HG03095 (cell line): Measurements from ENCODE around the gene SPDYE4.

Experiments used
- ATAC-seq: cut with Tn5 transposase; IDR thresholded peaks from one replicate; pipeline ENCODE4 v1.9.1; 2021; ENCODE audit warnings: moderate library complexity; ENCODE audit not compliant: unreplicated experiment

The SPDYE4 gene

GRCh38 chr17:8785547-8786413 is 27.4 kb upstream of the SPDYE4 start:
- no peak for ATAC-seq

- no peak for ATAC-seq
These were observed 23.8 kb upstream of the SPDYE4 start for GRCh38 chr17:8782176-8782575.

DNA sequence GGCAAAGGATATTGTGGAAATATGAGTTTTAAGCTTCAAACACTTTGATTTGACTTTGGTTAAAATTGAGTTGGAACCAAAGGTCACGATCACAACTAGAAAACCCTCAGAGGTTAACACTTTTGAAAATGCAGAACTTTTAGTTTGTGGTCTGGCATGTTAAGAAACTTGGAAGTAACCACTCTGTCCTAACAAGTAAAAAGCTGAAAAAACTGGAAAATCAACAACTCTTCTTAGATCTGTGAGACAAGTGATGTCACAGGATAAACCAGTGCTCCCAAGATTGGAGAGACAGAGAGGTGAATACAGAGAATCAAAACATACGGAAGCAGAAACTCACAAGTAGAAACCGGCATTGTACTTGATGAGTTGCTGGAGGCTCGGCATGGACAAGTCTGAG is 23.4 kb upstream of the SPDYE4 start:
- ATAC-seq = no peak

DNA sequence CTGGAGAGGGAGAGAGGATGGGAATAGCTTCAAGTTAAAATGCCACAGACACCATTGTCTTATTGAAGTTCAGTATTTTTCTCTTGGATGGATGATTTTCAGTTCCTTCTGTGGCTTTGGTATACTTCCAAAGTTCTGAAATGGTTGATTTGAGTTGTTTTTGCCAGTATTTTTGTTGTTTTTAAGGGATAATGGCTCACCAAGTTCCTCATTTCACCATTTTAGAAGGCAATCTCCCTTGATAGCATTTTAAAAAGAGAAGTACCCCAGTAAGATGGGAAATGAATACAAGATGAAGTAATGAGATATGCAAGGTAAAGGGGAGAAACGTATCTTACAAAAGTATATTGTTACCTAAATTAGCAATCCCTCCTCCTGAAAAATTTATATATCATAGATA is 18.5 kb upstream of the SPDYE4 start:
- ATAC-seq = no peak

GRCh38 chr17:8776248-8776647 is 17.9 kb upstream of the SPDYE4 start:
- no peak for ATAC-seq

DNA sequence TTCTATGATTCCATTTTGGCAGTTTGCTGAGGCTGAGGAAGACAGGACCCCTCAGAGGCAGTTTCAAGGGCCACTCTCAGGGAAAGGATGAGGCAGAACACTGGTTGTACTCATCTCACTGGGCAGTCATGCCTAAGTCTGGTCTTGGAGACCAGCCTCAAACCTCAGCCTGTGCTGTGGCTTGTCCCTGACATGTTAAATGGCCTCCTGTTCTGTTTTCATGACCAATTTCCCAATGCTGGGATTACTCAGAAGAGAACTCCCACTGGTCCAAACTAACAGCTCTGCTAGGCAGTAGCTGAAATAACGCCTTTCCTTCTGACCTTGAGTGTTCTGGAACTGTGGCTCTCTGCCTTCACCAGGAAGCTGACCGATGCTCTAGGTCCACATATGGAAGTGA is 8.4 kb upstream of the SPDYE4 start:
- no peak for ATAC-seq

DNA sequence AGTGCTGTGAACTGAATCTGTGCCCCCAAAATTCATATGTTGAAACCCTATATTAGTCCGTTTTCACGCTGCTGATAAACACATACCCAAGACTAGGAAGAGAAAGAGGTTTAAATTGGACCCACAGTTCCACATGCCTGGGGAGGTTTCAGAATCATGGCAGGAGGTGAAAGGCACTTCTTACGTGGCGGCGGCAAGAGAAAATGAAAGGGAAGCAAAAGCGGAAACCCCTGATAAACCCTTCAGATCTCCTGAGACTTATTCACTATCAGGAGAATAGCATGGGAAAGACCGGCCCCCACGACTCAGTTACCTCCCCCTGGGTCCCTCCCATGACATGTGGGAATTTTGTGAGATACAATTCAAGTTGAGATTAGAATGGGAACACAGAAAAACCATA is 3.7 kb upstream of the SPDYE4 start:
- ATAC-seq = no peak

- ATAC-seq = no peak
These were observed 1.2 kb downstream of the SPDYE4 start for GRCh38 chr17:8757189-8757588.

DNA sequence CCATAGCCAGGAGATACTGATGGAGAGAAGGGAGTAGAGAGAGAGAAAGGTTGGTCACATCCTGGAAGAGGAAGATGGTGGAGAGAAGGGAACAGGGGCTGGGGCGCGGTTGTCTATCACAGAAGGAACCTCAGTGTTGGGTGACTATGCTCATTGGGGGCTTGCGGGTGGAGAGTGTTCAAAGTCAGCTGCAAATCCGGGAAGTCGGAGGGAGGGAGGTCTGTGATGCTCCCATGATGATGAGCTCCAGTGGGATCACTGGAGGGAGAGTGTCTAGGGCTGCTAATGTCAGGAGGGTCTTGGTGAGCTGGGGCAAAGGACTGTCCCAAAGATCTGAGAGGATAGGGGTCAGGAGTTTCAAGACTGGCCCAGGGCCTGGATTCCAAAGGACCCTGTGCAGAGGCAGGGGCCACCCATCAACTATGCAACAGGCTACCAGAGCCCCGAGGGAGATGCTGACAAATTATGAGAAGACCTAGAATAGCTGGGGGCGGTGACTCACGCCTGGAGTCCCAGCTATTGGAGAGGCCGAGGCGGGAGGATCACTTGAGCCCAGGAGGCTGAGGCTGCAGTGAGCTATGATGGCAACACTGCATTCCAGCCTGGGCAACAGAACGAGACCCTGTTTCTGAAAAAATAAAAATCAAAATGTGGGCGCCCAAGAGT is 2.6 kb downstream of the SPDYE4 start:
- no peak for ATAC-seq

DNA sequence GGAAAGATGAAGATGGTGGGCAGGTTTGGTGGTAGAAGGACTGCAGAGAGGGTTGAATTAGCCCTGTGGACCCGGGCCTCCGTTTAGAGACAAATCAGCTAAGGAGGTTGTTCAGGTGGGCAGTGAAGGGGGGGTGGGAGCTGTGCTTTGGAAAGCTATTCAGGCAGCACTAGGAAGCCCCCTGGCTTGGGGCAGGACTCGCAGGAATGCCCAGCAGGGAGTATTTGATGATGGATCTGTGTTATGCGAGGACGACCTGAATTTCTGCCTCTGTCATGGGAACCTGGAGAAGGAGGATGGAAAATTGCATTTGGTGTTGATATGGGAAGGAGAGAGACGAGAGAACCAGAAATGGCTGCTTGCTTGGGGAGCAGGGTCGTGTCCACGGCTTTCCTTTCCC is 3.5 kb downstream of the SPDYE4 start:
- no peak for ATAC-seq

GRCh38 chr17:8753976-8754440 is 4.3 kb downstream of the SPDYE4 start:
- ATAC-seq = no peak

GRCh38 chr17:8753136-8753975 is 5.0 kb downstream of the SPDYE4 start:
- ATAC-seq = no peak

GRCh38 chr17:8749616-8750015 is 8.7 kb downstream of the SPDYE4 start:
- no peak for ATAC-seq

- no peak for ATAC-seq
These were observed 10.6 kb downstream of the SPDYE4 start for GRCh38 chr17:8747742-8748141.

DNA sequence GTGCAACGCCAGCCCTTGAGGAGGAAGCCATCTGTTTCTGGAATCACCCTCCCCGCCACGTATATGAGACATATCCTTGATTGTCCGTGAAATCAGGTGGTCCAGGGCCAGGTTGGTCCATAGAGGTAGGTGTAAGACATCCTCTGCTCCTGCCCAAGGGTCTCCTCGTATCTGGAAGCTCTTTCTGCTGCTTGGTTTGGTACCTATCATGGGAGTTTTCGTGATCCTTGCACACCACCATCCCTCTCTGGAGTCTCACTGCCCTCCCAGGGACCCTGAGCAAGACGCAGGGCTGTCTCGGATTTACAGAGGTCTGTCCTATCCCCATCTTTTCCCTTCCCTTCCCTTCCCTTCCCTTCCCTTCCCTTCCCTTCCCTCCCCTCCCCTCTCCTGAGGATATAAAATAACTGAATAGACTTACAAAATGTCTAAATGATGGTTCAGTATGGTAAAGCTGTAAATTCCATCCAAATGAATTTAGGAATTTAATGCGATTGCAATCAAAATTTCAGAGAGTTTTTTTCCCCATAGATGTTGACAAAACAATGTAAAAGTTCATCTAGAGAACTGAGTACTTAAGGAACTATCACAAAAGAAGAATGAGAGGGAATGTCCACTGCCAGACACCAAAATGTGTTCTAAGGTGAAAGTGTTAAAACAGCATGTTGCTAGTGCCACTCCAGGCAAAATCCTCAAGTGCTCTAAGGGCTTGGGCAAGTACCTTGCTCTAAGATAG is 11.7 kb downstream of the SPDYE4 start:
- no peak for ATAC-seq

DNA sequence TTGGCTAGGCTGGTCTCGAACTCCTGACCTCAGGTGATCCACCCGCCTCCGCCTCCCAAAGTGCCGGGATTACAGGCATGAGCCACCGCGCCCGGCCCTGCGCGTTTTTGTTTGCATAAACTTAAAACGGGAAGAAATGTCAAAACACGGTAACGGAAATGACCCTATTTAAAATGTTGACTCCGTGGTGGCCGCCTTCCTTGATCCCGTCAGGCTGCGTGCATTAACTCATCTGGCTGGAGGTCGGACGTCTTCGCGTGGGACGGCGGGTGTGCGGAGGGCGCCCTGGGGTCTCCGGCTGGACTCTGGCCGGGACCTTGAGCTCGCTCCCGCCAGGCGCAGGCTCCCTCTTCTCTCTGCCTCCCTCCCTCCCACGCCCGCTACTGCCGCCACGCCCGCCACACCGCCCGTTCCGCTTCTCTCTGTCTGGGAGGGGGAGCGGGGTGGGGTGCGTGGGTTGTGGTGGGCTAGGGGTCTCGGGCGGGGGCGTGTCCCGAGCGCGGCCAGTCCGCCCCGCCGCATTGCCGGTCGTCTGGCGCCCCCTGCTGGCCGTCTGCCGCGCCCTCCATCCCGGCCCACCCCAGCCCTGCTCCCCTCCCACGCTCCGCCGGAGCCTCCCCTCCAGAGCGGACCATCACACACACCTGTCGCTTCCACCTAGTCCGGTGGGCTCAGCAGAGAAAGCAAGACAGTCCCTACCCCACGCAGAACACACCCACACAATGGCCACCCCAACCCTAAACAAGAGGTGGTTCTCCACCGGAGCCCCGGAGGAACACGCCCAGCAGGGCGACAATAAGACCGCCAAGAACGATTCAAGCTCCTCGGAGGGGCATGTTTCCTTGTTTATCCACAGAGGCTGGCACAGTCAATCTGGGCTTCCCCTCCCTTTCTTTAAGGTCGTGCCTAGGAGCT is 12.5 kb downstream of the SPDYE4 start:
- ATAC-seq = peak; percentile 64

GRCh38 chr17:8744086-8744785 is 14.1 kb downstream of the SPDYE4 start:
- no peak for ATAC-seq

GRCh38 chr17:8742819-8743218 is 15.5 kb downstream of the SPDYE4 start:
- no peak for ATAC-seq

GRCh38 chr17:8742274-8742673 is 16.1 kb downstream of the SPDYE4 start:
- no peak for ATAC-seq
